Epithelial cell of proximal tubule (primary cell): Measurements from ENCODE around the gene B3GNT7. TPM values are rescaled to one million over a fixed set of nuclear protein-coding genes. Genes with fewer than 3 reads are reported as not detected.
A peak's percentile ranks its signal among the peaks of the same experiment; 100 is the strongest.

Experiments
- DNase-seq: peaks from one replicate; pipeline ENCODE4 v3.0.0-alpha.2; 2011; ENCODE audit warnings: low read depth
- H3K4me3 ChIP-seq: 2 replicates; pipeline ENCODE4 v1.5.1; 2011; ENCODE audit warnings: low read depth, mild to moderate bottlenecking, low read length
- total RNA-seq: library from RNA; depleted of rRNA; stranded (reverse); fragments of >200 nt; gene quantifications from 2 replicates; pipeline ENCODE4 v1.2.3, GENCODE V29; 2015
- TF ChIP-seq, protein P1 (sequence below): conservative IDR thresholded peaks from 2 replicates; pipeline ENCODE4 v1.5.1; 2012; ENCODE audit warnings: low read depth, mild to moderate bottlenecking, low read length

B3GNT7 gene
- total RNA-seq, 1 donor from 2014 or later = 10.7 TPM

DNA sequence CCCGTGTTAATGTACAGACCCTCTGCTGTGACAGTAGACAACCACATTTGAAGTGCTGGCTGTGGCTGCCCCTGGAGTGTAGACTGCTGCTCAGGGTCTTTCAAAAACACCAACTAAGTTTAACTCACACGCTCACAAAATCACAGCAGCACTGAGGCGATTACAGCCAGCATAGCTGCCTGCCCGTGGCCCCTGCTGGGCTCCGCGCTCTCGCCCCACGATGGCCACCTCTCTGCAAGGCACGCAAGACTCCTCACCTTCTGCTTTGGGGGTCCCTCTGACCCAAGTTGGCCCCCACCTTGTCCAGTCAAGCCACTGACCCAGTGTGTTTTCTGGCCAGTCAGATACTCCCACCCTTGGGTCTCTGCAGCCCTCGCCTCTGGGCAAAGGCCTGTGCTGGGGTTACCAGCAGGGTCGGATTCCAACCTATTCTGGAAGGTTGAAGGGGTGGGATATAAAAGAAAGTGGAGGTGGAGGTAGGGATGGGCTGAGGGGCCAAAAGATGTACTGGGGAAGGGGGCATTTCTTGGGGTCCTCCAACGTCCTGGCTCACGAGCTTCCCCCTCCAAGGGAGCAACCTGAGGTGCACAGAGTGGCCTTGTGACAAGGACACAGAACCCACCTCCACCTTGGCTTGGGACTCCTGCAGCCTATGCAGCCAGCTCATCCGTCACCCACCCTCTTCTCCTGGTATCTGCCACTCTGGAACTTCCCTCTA lies 2.9 kb upstream of the B3GNT7 start:
- H3K4me3 ChIP-seq = no peak overlapping the region
- TF ChIP-seq, protein P1, sequence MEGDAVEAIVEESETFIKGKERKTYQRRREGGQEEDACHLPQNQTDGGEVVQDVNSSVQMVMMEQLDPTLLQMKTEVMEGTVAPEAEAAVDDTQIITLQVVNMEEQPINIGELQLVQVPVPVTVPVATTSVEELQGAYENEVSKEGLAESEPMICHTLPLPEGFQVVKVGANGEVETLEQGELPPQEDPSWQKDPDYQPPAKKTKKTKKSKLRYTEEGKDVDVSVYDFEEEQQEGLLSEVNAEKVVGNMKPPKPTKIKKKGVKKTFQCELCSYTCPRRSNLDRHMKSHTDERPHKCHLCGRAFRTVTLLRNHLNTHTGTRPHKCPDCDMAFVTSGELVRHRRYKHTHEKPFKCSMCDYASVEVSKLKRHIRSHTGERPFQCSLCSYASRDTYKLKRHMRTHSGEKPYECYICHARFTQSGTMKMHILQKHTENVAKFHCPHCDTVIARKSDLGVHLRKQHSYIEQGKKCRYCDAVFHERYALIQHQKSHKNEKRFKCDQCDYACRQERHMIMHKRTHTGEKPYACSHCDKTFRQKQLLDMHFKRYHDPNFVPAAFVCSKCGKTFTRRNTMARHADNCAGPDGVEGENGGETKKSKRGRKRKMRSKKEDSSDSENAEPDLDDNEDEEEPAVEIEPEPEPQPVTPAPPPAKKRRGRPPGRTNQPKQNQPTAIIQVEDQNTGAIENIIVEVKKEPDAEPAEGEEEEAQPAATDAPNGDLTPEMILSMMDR = no peak
- no peak for DNase-seq

DNA sequence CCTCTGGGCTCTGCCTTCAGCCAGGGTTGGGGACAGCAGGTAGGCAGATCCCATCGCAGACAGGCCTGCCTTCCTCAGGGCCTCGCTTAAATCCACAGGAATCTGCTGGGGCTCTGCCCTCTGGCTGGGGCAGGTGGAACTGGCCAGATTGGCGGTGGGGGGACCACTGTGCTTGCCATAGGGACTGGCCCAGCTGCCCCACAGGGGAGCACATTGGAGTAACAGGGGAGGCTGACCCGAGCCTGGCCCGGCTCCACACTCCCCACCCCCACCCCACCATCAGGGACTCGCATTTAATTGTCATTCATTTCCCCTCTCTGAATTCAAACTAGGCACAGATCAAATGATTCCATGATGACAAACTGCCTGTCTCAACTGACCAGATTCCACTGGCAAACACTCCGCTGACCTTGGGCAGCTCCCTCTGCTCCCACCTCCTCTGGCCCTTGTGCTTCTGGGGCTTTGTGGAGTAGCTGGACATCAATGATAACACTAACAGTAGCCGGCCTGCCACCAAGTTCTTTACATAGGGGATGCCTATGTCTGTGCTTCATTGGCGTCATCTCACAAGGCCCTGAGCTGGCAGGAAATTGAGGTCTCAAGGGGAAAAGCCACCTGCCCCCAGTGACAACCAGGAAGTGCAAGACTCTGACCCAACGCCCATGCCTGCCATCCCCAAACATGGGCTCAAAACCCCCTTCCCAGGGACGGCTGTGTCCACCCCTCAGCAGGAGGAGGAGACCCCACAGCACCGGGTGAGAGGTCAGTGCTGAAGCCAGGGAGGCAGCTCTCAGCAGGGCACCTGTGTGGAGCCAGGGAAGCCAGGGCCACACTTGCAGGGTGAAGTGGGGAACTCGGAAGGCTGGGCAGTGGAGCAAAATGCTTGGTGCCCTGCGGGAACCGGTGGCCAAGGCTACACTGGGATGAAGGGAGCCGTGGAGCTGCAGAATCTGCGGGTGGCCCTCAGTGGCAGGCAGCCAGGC lies 2.1 kb upstream of the B3GNT7 start:
- no peak for DNase-seq
- no peak overlapping the region for H3K4me3 ChIP-seq
- TF ChIP-seq, protein P1 = peak; percentile 21

DNA sequence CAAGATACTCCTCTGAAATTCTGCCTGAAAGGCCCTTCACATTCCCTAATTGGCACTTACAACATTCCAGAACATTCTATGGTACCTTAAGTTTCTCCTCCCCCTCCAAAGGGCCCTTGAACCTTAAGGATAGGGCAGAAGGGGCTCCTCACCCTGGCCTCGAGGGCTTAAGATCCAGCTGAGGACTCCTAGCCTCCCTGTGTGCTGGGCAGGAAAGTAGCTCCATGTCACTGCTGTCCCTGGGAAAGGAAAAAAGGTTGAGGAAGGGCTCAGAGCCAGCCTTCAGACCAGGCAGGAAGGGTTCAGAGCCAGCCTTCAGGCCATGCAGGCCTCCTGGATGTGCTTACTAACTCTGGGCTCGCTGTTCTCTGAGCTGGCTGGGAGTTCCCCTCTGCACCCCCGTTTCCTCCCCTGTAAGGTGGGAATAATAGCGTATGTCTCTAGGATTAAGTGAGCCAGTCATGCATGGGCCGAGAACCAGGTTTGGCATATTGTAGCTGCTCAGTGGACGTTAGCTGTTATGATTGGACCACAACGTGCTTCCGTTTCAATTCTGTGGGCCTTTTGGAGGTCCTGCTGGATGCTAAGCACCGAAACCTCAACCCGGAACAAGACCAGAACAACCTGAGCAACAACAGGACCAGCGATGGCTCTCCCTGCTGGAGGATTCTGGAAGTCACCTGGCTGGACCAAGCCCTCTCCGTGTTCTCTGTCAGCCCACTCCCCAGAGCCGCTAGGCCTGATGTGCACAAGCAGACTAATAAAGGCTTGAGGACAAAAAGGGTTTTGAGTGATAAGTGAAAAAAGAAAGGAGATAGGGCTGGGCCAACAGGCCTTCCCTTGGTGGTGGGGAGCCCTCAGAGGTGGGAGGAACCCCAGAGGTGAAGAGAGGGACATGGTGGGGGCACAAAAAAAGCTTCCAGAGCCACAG lies 1.0 kb upstream of the B3GNT7 start:
- no peak for DNase-seq
- TF ChIP-seq, protein P1 = peak; percentile 18
- H3K4me3 ChIP-seq = no peak overlapping the region

DNA sequence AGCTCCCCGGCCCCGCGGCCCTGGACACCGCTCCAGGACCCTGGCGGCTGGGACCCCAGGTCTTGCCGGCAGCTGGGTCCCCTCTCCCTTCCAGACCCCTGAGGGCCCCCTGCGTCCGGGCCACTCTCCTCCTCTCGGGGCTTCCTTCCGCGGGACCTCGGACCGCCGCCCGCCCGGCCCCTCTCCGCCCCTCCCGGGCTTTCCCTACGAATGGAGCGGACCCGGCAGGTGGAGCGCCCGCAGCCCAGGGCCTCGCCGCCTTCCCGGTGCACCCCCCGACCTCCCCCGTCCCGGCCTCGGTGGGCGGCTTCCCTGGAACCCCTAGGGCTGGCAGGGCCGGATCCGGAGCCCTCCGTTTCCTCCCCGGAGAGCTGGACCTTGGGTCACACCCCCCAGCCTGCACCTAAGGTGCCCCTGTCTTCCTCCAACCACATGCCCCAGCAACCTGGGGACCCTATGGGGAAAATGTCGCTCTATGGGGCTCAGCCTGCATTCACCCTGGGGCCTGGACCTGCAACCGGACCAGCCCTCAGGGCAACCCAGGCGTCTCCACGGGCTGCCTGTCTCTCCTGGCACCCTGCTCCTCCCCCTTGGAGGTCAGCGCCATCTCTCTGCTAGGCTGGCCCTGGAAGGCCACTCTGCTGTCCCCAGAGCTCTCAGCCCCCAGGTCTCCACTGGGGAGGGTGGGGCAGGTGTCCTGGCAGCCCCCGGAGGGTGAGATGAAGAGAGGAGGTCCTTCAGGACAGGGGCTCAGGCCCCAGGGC lies 730 bp downstream of the B3GNT7 start:
- TF ChIP-seq, protein P1 = no peak
- DNase-seq = no peak
- H3K4me3 ChIP-seq = no peak overlapping the region

DNA sequence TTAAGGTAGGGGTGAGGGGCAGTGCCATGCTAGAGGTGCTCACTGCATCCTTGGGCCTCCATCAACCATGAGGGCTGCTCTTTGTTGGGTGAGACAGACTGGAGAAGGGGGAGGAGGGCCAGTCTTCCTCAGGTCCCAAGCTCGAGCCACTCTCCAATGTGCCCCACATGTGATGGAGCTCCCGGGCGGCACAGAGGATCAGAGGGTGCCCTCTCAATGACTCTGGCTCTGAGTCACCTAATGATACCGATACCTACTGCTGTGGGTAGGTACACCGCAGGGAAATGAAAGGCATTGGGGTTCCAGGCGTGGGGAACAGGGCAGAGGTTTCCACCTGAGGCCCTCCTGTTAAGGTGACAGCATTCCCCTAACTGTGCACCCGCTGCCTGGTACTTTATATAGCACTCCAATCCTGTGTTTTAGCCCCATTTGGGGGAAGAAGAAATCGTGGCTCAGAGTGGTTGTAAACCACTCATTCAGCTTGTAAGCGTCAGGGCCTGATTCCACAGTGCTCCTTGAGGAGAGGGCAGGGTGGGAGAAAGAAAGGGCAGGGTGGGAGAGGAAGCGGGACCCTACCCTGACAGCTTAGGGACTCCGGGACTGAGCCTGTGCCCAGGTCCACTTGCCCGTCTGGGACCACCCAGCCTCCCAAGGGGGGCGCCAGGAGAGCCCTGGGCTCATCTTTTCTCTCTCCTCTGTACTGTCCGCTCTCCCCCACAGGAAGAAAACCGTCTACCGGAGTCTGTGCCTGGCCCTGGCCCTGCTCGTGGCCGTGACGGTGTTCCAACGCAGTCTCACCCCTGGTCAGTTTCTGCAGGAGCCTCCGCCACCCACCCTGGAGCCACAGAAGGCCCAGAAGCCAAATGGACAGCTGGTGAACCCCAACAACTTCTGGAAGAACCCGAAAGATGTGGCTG lies 1.8 kb downstream of the B3GNT7 start:
- DNase-seq = no peak
- no peak overlapping the region for H3K4me3 ChIP-seq
- TF ChIP-seq, protein P1 = no peak
